Stomach (tissue), 9 donors: ENCODE data around the gene LARP1. TPM values are rescaled to one million over a fixed set of nuclear protein-coding genes. Genes with fewer than 3 reads are reported as not detected.
A peak's percentile ranks its signal among the peaks of the same experiment; 100 is the strongest.

Experiments
- DNase-seq, 2 donors: peaks; one replicate each; pipeline versions ENCODE4 v3.0.0 to v3.0.0-alpha.2; 2013 to 2019
- H3K27ac ChIP-seq, 5 donors: fragments of 200-600 bp in 4 of 5; sonication (generic) in 4 of 5; one replicate each; pipeline ENCODE4 v1.5.1; 2013 to 2019; ENCODE audit warnings: mild to moderate bottlenecking in 1 of 5, moderate library complexity in 1 of 5
- H3K27me3 ChIP-seq, 3 donors: fragments of 200-600 bp; sonication (generic); one replicate each; pipeline ENCODE4 v1.5.1; 2017 to 2019; ENCODE audit warnings: mixed run types in 1 of 3
- H3K36me3 ChIP-seq, 4 donors: fragments of 200-600 bp; sonication (generic); 1 replicate in 3 of 4; 2 replicates in 1 of 4; pipeline ENCODE4 v1.5.1; 2016 to 2019
- H3K4me1 ChIP-seq, 4 donors: fragments of 200-600 bp; sonication (generic); one replicate each; pipeline ENCODE4 v1.5.1; 2016 to 2019
- H3K4me3 ChIP-seq, 4 donors: fragments of 200-600 bp; sonication (generic) in 3 of 4; one replicate each; pipeline ENCODE4 v1.5.1; 2016 to 2019; ENCODE audit warnings: mild to moderate bottlenecking in 1 of 4
- H3K9me3 ChIP-seq, 4 donors: fragments of 200-600 bp; sonication (generic); one replicate each; pipeline ENCODE4 v1.5.1; 2016 to 2019
- EP300 ChIP-seq: sonication (generic); formaldehyde crosslinking; IDR thresholded peaks from one replicate; pipeline ENCODE4 v1.6.1; 2017; ENCODE audit warnings: antibody characterized with exemption
- POLR2A ChIP-seq, 4 donors: fragments of 450-650 bp; IDR thresholded peaks; one replicate each; pipeline ENCODE4 v1.6.1; 2016; ENCODE audit warnings: antibody characterized with exemption in 4 of 4, control low read depth in 2 of 4, mild to moderate bottlenecking in 1 of 4, moderate library complexity in 1 of 4
- POLR2AphosphoS5 ChIP-seq, 3 donors: sonication (generic); formaldehyde crosslinking; IDR thresholded peaks; one replicate each; pipeline ENCODE4 v1.6.1; 2016; ENCODE audit warnings: antibody characterized with exemption in 3 of 3
- WGBS, 5 donors: extraction: QIAGEN DNeasy Blood & Tissue Kit in 3 of 5; methylation state at CpG; one replicate each; pipeline versions ENCODE4 v1.1.5 to v1.1.7; 2013 to 2018; 5-methylcytosine and 5-hydroxymethylcytosine counted together
- intact Hi-C: fragments of 100-400 bp; cut with DNase I; formaldehyde crosslinking; loops from one replicate; pipeline ENCODE4 v1.15.1; 2023; ENCODE audit warnings: low total_unique reads
- polyA plus RNA-seq, 3 donors: library from polyadenylated mRNA; stranded (reverse); fragments of 200-250 nt; gene quantifications; one replicate each; pipeline ENCODE4 v1.2.3, GENCODE V29; 2013
- total RNA-seq, 5 donors: library from RNA; depleted of rRNA; stranded (reverse); fragments of >200 nt; gene quantifications; one replicate each; pipeline versions ENCODE4 v1.1.0 to v1.2.3, GENCODE V29; 2014 to 2016
- TF ChIP-seq, protein P1 (sequence below), 7 experiments: fragments of 450-650 bp in 4 of 7; fragments of 200-600 bp in 3 of 7; sonication (generic) in 3 of 7; IDR thresholded peaks; one replicate each; pipeline ENCODE4 v1.5.1; 2016 to 2019; ENCODE audit warnings: antibody characterized with exemption in 7 of 7, control low read depth in 2 of 7, mild to moderate bottlenecking in 1 of 7
- donor health status: healthy with polysubstance abuse.
- donor health status: Bipolar disorder and iron deficiency.
- donor health status: healthy.

The LARP1 gene
- total and polyA plus RNA-seq, 8 donors: 15.0 to 211 (median 83.7) TPM

DNA sequence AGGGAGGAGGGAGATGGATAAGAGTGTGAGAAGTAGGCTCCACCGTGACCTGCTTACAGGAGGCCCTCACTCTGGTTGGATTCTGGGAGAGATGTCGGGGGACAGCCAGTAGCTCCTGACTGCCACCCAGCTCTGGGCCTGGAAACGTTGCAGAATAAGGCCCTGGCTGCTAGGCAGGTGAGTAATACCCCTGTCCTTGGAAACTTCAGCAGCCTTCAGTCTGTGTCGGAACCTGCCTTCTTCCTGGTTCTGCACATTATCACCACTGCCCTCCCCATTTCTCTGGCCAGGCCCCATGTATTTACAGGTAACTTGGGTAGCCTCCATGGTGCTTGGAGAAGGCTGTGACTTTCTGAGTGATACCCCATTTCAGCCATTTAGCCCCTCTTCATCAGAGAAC, 68.4 kb downstream of the LARP1 start:
- Histone ChIP-seq H3K27me3 (no peaks in the 10 kb centered on the region), H3K4me3 (no peak overlapping the region), H3K27ac (no peak overlapping the region), H3K9me3 (no peaks in the 10 kb centered on the region), H3K36me3 (peaks cover 24 to 89% (median 87%) of the 10 kb centered on the region in 4 donors), H3K4me1 (peaks cover 0 to 7% (median under 1%) of the 10 kb centered on the region in 4 donors)
- TF ChIP-seq POLR2A (IDR thresholded peaks at IDR 0.05) (no peak), EP300 (no peak), POLR2AphosphoS5 (IDR thresholded peaks at IDR 0.05) (no peak)
- TF ChIP-seq, protein P1, sequence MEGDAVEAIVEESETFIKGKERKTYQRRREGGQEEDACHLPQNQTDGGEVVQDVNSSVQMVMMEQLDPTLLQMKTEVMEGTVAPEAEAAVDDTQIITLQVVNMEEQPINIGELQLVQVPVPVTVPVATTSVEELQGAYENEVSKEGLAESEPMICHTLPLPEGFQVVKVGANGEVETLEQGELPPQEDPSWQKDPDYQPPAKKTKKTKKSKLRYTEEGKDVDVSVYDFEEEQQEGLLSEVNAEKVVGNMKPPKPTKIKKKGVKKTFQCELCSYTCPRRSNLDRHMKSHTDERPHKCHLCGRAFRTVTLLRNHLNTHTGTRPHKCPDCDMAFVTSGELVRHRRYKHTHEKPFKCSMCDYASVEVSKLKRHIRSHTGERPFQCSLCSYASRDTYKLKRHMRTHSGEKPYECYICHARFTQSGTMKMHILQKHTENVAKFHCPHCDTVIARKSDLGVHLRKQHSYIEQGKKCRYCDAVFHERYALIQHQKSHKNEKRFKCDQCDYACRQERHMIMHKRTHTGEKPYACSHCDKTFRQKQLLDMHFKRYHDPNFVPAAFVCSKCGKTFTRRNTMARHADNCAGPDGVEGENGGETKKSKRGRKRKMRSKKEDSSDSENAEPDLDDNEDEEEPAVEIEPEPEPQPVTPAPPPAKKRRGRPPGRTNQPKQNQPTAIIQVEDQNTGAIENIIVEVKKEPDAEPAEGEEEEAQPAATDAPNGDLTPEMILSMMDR (IDR thresholded peaks at IDR 0.05): no peak
- WGBS, 5 donors: 74 to 84% (median 81%) methylated on average over 4 of the region's 4 CpGs
- intact Hi-C loops: no loop called here
- DNase-seq: no peak

DNA sequence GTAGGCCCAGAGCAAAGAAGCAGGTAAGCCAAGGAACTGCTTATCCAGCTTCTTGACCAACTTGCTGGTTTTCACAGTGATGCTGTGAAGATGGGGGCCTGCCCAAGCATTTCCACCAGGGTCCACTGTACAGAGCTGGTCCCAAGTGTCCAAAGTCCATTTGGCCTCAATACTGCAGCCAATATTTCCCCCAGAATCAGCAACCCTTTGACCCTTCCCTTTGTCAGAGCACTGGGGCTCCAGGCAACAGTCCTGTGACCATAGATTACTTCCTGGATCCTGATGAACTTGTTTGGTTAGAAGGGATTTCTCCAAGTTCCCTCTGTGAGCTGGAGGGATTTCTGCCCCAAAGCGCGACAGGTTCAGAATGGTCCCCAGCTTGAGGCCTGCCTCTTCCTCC, 68.9 kb downstream of the LARP1 start:
- no peak overlapping the region for H3K4me3 ChIP-seq
- peak overlapping the region in 1 of 5 donors; percentile 11 for H3K27ac ChIP-seq
- TF ChIP-seq POLR2AphosphoS5 (IDR thresholded peaks at IDR 0.05) (no peak), EP300 (no peak), POLR2A (IDR thresholded peaks at IDR 0.05) (no peak)
- TF ChIP-seq, protein P1 (IDR thresholded peaks at IDR 0.05): no peak
- peaks cover 24 to 93% (median 87%) of the 10 kb centered on the region in 4 donors for H3K36me3 ChIP-seq
- no peak for DNase-seq
- intact Hi-C loops: no loop called here
- no peaks in the 10 kb centered on the region for H3K27me3 ChIP-seq
- H3K9me3 ChIP-seq: no peaks in the 10 kb centered on the region
- WGBS, 5 donors: 81 to 95% (median 91%) methylated on average over 2 of the region's 2 CpGs
- peaks cover 0 to 6% (median 3%) of the 10 kb centered on the region in 4 donors for H3K4me1 ChIP-seq

DNA sequence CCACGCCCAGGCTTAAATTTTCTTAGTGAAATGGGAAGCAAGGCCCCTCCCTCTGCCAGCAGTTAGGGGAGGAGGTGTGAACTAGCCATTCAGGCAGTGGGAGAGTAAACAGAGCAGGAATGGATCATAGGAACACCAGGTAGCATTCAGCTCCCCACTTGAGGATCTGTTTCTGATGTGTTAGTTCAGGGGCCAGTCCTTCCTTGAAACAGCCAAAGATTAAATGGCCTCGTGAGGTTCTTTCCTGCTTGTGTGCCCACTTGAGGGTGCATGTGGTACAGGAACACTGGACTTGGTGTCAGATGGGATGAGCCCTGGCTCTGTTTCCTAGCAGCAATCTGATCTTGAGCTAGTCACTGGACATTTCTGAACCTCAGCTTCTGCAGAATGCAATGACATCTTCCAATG, 74.0 kb downstream of the LARP1 start:
- H3K36me3 ChIP-seq: peaks cover 8 to 76% (median 71%) of the 10 kb centered on the region in 4 donors
- peaks cover 3 to 17% (median 7%) of the 10 kb centered on the region in 4 donors for H3K4me1 ChIP-seq
- no peaks in the 10 kb centered on the region for H3K27me3 ChIP-seq
- no peak overlapping the region for H3K4me3 ChIP-seq
- peak overlapping the region in 2 of 5 donors; percentile 46 to 67 for H3K27ac ChIP-seq
- TF ChIP-seq EP300 (no peak), POLR2AphosphoS5 (IDR thresholded peaks at IDR 0.05) (no peak), POLR2A (IDR thresholded peaks at IDR 0.05) (no peak)
- TF ChIP-seq, protein P1 (IDR thresholded peaks at IDR 0.05): no peak
- intact Hi-C loops: no loop called here
- H3K9me3 ChIP-seq: no peaks in the 10 kb centered on the region
- WGBS, 5 donors: 49 to 72% (median 62%) methylated on average over 2 of the region's 2 CpGs
- DNase-seq: no peak

DNA sequence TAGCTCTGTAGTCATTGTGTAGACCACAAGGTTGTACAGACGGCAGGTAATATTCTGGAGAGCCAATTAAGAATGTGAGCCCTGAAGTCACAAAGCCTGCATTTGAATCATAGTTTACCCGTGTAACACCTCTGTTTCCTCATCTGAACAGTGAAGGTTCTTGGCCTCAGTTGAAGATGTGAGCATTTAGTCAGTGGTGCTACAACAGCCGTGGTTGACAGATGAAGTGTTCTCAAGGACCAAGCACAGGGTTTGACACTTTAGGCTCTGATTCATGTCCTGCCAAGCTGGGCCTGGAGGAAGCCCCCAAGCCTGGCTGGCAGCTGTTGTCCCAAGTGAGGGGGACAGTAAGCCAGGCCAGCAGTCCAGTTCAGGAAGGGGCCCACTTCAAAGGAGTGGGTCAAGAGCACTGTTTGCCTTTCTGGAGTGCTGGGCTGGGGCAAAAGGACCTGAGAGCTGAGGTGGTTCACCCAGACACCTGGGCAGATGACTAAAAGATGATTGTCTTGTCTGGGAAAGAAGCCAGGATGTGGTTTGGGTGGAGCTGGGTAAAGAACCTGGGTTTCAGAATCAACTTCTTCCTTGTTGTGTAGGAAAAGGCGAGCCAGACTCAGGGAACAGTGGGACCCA, 74.5 kb downstream of the LARP1 start:
- no peak for TF ChIP-seq EP300
- TF ChIP-seq POLR2A (IDR thresholded peaks at IDR 0.05): no peak
- TF ChIP-seq, protein P1 (IDR thresholded peaks at IDR 0.05): no peak
- TF ChIP-seq POLR2AphosphoS5 (IDR thresholded peaks at IDR 0.05): no peak
- Histone ChIP-seq H3K27ac (peak overlapping the region in 2 of 5 donors; percentile 46 to 67), H3K36me3 (peaks cover 8 to 71% (median 66%) of the 10 kb centered on the region in 4 donors), H3K4me3 (no peak overlapping the region), H3K9me3 (no peaks in the 10 kb centered on the region), H3K27me3 (no peaks in the 10 kb centered on the region), H3K4me1 (peaks cover 4 to 22% (median 11%) of the 10 kb centered on the region in 4 donors)
- peak in 1 of 2 donors; percentile 34 for DNase-seq
- intact Hi-C loops: no loop called here
- WGBS, 5 donors: 66 to 87% (median 74%) methylated on average over 3 to 4 of the region's 4 CpGs
